A673 (cell line): ENCODE data around the gene DLX1.

Source experiments
- EZH2 ChIP-seq: fragments of 200-600 bp; sonication (generic); IDR thresholded peaks from 2 replicates; pipeline ENCODE4 v1.6.1; 2017; ENCODE audit warnings: borderline replicate concordance, low read depth, mild to moderate bottlenecking, mixed read lengths, antibody characterized with exemption, low read length; ENCODE audit not compliant: poor library complexity, severe bottlenecking
- TF ChIP-seq, protein P1 (sequence below): fragments of 300-800, 200-600 bp; sonication (generic); conservative IDR thresholded peaks from 2 replicates; pipeline ENCODE4 v1.5.1; 2017; ENCODE audit warnings: low read depth, mild to moderate bottlenecking, antibody characterized with exemption, low read length, moderate library complexity, mixed read lengths

DNA sequence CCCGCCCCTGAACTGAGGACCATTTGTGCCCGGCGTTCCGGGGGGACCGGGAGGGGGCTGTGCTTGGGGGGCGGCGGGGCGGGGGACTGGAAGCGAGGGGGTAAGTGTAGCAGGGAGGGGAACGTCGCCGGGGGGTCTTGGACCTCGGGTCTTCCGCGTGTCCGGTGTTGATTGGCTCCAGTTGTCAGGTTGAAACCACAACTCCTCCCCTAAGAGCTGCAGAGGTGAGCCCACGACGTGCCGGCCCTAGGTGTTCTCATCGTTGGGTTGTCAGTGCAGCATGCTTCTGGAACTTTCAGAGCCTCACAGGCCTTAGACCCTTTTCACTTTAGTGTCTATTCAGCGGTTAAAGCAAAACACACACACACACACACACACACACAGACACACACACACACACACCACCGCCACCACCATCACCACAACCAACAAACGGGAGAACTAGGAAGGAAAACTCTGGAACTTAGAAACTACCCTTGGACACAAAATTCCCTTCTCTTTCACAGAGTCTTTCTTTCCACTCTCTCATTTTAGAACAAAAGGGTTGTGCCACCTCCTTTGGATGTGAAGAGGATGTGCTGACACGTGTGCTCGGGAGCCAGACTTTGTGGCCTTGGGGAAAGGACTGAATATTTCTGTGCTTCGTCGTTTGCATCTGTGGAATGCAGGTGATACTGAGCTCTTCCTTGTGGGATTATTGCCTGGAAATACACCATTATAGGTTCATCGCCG lies 24.1 kb downstream of the DLX1 start:
- TF ChIP-seq, protein P1, sequence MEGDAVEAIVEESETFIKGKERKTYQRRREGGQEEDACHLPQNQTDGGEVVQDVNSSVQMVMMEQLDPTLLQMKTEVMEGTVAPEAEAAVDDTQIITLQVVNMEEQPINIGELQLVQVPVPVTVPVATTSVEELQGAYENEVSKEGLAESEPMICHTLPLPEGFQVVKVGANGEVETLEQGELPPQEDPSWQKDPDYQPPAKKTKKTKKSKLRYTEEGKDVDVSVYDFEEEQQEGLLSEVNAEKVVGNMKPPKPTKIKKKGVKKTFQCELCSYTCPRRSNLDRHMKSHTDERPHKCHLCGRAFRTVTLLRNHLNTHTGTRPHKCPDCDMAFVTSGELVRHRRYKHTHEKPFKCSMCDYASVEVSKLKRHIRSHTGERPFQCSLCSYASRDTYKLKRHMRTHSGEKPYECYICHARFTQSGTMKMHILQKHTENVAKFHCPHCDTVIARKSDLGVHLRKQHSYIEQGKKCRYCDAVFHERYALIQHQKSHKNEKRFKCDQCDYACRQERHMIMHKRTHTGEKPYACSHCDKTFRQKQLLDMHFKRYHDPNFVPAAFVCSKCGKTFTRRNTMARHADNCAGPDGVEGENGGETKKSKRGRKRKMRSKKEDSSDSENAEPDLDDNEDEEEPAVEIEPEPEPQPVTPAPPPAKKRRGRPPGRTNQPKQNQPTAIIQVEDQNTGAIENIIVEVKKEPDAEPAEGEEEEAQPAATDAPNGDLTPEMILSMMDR, result no peak
- no peak for TF ChIP-seq EZH2
